IMR-90 (cell line): ENCODE data around the gene IAPP.

ENCODE experiments used
- CTCF ChIP-seq: conservative IDR thresholded peaks from 2 replicates; pipeline ENCODE4 v1.5.1; 2012; ENCODE audit warnings: mild to moderate bottlenecking, low read depth, low read length, improper control_type of control experiment
- MXI1 ChIP-seq: IDR thresholded peaks from 2 replicates; pipeline ENCODE4 v1.6.1; 2012; ENCODE audit warnings: low read depth, mild to moderate bottlenecking, low read length, moderate library complexity, borderline replicate concordance
- POLR2A ChIP-seq: IDR thresholded peaks from 2 replicates; pipeline ENCODE4 v1.6.1; 2012; ENCODE audit warnings: mild to moderate bottlenecking, low read depth, low read length
- SMC3 ChIP-seq: fragments of 150-350 bp; IDR thresholded peaks from 2 replicates; pipeline ENCODE4 v1.6.1; 2016; ENCODE audit warnings: low read depth, mild to moderate bottlenecking, antibody characterized with exemption, low read length, moderate library complexity
- USF2 ChIP-seq: fragments of 150-350 bp; IDR thresholded peaks from 2 replicates; pipeline ENCODE4 v1.6.1; 2017; ENCODE audit warnings: mild to moderate bottlenecking, antibody characterized with exemption, low read length, low read depth

- TF ChIP-seq CTCF, result no peak
- no peak for TF ChIP-seq MXI1
- TF ChIP-seq USF2, result no peak
- no peak for TF ChIP-seq POLR2A
- no peak for TF ChIP-seq SMC3
Observed at GRCh38 chr12:21340403-21340802, 32.3 kb upstream of the IAPP start.
